ENCODE measurements around the gene ARHGAP29. TPM values are rescaled to one million over a fixed set of nuclear protein-coding genes. Genes with fewer than 3 reads are reported as not detected.

Gene ARHGAP29
- total and polyA plus RNA-seq, 2 experiments from 2014 or later: 4.6 to 6.9 TPM

DNA sequence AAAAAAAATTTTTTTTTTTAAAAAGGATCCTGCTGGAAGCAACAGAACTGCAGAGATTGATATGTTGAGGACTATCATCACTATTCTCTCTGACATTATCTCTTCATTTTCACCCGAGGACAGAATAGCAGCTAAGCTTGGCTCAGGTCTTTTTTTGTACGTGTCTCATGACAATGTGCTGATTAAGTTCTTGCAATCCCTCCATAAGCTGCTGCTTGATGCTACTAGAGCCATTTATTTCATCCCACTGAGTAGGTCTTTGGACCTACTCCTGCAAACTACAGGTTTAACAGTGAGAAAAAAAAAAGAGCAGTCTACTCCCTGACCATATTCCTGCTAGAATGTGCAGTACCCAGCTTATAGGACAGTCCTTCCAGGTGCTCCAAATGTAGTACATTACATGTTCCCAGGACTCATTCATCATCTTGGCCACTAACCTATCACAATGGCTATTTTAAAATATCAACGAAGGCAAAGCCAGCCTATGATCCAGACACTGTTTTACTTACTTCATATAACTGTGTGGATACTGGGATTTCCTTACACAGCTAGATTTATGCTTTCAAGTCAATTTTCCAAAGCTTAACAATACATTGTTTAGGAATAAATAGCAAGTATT, 54.1 kb downstream of the ARHGAP29 start:
- Histone ChIP-seq H3K27me3 (ENCODE audit: insufficient read depth) (no peaks in the 10 kb centered on the region), H4K20me1 (replicated peaks; ENCODE audit: insufficient read depth) (no peaks in the 10 kb centered on the region), H3K4me1 (ENCODE audit: insufficient read depth) (no peaks in the 10 kb centered on the region), H3K36me3 (ENCODE audit: insufficient read depth) (no peaks in the 10 kb centered on the region), H3K27ac (ENCODE audit: low read depth) (no peak overlapping the region), H3F3A (replicated peaks; ENCODE audit: low read depth) (no peaks in the 10 kb centered on the region), H3K4me3 (no peak overlapping the region), H3K4me2 (no peak overlapping the region), H3K79me2 (replicated peaks; ENCODE audit: insufficient read depth) (no peaks in the 10 kb centered on the region), H3K9me2 (ENCODE audit: insufficient read depth) (no peaks in the 10 kb centered on the region), H2AFZ (no peak overlapping the region)
- no peak overlapping the region for H3K27ac Mint-ChIP-seq
- H3K4me3 Mint-ChIP-seq: no peak overlapping the region
- no peaks in the 10 kb centered on the region for H3K36me3 Mint-ChIP-seq (ENCODE audit: low read depth)
- H3K4me1 Mint-ChIP-seq: no peaks in the 10 kb centered on the region
- TF ChIP-seq NANOG (IDR thresholded peaks at IDR 0.05; ENCODE audit: borderline replicate concordance): no peak
- TF ChIP-seq EZH2 (IDR thresholded peaks at IDR 0.05; ENCODE audit: low read depth, unreplicated experiment): no peak
- TF ChIP-seq, protein P1, sequence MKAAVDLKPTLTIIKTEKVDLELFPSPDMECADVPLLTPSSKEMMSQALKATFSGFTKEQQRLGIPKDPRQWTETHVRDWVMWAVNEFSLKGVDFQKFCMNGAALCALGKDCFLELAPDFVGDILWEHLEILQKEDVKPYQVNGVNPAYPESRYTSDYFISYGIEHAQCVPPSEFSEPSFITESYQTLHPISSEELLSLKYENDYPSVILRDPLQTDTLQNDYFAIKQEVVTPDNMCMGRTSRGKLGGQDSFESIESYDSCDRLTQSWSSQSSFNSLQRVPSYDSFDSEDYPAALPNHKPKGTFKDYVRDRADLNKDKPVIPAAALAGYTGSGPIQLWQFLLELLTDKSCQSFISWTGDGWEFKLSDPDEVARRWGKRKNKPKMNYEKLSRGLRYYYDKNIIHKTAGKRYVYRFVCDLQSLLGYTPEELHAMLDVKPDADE (IDR thresholded peaks at IDR 0.05): no peak
- no peak for TF ChIP-seq ZNF114 (CRISPR knock-in tag; IDR thresholded peaks at IDR 0.05)
- TF ChIP-seq EZH2phosphoT487 (IDR thresholded peaks at IDR 0.05; ENCODE audit: unreplicated experiment): no peak
- no peak for TF ChIP-seq POLR2AphosphoS5 (IDR thresholded peaks at IDR 0.05; ENCODE audit: low read depth)
- TF ChIP-seq, protein P2, sequence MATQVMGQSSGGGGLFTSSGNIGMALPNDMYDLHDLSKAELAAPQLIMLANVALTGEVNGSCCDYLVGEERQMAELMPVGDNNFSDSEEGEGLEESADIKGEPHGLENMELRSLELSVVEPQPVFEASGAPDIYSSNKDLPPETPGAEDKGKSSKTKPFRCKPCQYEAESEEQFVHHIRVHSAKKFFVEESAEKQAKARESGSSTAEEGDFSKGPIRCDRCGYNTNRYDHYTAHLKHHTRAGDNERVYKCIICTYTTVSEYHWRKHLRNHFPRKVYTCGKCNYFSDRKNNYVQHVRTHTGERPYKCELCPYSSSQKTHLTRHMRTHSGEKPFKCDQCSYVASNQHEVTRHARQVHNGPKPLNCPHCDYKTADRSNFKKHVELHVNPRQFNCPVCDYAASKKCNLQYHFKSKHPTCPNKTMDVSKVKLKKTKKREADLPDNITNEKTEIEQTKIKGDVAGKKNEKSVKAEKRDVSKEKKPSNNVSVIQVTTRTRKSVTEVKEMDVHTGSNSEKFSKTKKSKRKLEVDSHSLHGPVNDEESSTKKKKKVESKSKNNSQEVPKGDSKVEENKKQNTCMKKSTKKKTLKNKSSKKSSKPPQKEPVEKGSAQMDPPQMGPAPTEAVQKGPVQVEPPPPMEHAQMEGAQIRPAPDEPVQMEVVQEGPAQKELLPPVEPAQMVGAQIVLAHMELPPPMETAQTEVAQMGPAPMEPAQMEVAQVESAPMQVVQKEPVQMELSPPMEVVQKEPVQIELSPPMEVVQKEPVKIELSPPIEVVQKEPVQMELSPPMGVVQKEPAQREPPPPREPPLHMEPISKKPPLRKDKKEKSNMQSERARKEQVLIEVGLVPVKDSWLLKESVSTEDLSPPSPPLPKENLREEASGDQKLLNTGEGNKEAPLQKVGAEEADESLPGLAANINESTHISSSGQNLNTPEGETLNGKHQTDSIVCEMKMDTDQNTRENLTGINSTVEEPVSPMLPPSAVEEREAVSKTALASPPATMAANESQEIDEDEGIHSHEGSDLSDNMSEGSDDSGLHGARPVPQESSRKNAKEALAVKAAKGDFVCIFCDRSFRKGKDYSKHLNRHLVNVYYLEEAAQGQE (IDR thresholded peaks at IDR 0.05; ENCODE audit: unreplicated experiment): no peak
- TF ChIP-seq ZNF331 (CRISPR knock-in tag; IDR thresholded peaks at IDR 0.05; ENCODE audit: low read depth): no peak
- TF ChIP-seq STAT1 (IDR thresholded peaks at IDR 0.05; ENCODE audit: unreplicated experiment): no peak
- TF ChIP-seq CREB1 (CRISPR knock-in tag; IDR thresholded peaks at IDR 0.05; ENCODE audit: low read depth): no peak
- TF ChIP-seq, protein P3, sequence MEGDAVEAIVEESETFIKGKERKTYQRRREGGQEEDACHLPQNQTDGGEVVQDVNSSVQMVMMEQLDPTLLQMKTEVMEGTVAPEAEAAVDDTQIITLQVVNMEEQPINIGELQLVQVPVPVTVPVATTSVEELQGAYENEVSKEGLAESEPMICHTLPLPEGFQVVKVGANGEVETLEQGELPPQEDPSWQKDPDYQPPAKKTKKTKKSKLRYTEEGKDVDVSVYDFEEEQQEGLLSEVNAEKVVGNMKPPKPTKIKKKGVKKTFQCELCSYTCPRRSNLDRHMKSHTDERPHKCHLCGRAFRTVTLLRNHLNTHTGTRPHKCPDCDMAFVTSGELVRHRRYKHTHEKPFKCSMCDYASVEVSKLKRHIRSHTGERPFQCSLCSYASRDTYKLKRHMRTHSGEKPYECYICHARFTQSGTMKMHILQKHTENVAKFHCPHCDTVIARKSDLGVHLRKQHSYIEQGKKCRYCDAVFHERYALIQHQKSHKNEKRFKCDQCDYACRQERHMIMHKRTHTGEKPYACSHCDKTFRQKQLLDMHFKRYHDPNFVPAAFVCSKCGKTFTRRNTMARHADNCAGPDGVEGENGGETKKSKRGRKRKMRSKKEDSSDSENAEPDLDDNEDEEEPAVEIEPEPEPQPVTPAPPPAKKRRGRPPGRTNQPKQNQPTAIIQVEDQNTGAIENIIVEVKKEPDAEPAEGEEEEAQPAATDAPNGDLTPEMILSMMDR (conservative IDR thresholded peaks at IDR 0.05; ENCODE audit: low read depth in 2 of 2): no peak
- TF ChIP-seq JUNB (IDR thresholded peaks at IDR 0.05; ENCODE audit: unreplicated experiment): no peak
- TF ChIP-seq, protein P4, sequence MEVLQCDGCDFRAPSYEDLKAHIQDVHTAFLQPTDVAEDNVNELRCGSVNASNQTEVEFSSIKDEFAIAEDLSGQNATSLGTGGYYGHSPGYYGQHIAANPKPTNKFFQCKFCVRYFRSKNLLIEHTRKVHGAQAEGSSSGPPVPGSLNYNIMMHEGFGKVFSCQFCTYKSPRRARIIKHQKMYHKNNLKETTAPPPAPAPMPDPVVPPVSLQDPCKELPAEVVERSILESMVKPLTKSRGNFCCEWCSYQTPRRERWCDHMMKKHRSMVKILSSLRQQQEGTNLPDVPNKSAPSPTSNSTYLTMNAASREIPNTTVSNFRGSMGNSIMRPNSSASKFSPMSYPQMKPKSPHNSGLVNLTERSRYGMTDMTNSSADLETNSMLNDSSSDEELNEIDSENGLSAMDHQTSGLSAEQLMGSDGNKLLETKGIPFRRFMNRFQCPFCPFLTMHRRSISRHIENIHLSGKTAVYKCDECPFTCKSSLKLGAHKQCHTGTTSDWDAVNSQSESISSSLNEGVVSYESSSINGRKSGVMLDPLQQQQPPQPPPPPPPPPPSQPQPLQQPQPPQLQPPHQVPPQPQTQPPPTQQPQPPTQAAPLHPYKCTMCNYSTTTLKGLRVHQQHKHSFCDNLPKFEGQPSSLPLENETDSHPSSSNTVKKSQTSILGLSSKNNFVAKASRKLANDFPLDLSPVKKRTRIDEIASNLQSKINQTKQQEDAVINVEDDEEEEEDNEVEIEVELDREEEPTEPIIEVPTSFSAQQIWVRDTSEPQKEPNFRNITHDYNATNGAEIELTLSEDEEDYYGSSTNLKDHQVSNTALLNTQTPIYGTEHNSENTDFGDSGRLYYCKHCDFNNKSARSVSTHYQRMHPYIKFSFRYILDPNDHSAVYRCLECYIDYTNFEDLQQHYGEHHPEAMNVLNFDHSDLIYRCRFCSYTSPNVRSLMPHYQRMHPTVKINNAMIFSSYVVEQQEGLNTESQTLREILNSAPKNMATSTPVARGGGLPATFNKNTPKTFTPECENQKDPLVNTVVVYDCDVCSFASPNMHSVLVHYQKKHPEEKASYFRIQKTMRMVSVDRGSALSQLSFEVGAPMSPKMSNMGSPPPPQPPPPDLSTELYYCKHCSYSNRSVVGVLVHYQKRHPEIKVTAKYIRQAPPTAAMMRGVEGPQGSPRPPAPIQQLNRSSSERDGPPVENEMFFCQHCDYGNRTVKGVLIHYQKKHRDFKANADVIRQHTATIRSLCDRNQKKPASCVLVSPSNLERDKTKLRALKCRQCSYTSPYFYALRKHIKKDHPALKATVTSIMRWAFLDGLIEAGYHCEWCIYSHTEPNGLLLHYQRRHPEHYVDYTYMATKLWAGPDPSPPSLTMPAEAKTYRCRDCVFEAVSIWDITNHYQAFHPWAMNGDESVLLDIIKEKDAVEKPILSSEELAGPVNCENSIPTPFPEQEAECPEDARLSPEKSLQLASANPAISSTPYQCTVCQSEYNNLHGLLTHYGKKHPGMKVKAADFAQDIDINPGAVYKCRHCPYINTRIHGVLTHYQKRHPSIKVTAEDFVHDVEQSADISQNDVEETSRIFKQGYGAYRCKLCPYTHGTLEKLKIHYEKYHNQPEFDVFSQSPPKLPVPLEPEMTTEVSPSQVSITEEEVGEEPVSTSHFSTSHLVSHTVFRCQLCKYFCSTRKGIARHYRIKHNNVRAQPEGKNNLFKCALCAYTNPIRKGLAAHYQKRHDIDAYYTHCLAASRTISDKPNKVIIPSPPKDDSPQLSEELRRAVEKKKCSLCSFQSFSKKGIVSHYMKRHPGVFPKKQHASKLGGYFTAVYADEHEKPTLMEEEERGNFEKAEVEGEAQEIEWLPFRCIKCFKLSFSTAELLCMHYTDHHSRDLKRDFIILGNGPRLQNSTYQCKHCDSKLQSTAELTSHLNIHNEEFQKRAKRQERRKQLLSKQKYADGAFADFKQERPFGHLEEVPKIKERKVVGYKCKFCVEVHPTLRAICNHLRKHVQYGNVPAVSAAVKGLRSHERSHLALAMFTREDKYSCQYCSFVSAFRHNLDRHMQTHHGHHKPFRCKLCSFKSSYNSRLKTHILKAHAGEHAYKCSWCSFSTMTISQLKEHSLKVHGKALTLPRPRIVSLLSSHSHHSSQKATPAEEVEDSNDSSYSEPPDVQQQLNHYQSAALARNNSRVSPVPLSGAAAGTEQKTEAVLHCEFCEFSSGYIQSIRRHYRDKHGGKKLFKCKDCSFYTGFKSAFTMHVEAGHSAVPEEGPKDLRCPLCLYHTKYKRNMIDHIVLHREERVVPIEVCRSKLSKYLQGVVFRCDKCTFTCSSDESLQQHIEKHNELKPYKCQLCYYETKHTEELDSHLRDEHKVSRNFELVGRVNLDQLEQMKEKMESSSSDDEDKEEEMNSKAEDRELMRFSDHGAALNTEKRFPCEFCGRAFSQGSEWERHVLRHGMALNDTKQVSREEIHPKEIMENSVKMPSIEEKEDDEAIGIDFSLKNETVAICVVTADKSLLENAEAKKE (CRISPR knock-in tag; IDR thresholded peaks at IDR 0.05): no peak
- no peaks in the 10 kb centered on the region for H3K27me3 Mint-ChIP-seq (ENCODE audit: insufficient read depth, low read depth, poor library complexity)
- no peak for DNase-seq (ENCODE audit: low spot score)
- no peaks in the 10 kb centered on the region for H3K9me3 Mint-ChIP-seq
- no peak for ATAC-seq

Data from GM23338 (cell line).